Gastrocnemius medialis (tissue), 4 donors: ENCODE results near the gene CDH3. TPM values are rescaled to one million over a fixed set of nuclear protein-coding genes. Genes with fewer than 3 reads are reported as not detected.

ENCODE experiments used
- ATAC-seq, 2 donors: fragments of 150-250 bp; one replicate each; pipeline ENCODE4 v1.9.1; 2016
- DNase-seq, 2 donors: peaks; one replicate each; pipeline ENCODE4 v3.0.0-alpha.2; 2019
- H3K27ac ChIP-seq, 4 donors: fragments of 200-600 bp; sonication (generic); 1 replicate in 1 of 4; 2 replicates in 3 of 4; pipeline ENCODE4 v1.5.1; 2016 to 2018; ENCODE audit warnings: mild to moderate bottlenecking in 2 of 4, moderate library complexity in 1 of 4
- H3K27me3 ChIP-seq, 3 donors: fragments of 200-600 bp; sonication (generic) in 2 of 3; 1 replicate in 1 of 3; 2 replicates in 2 of 3; pipeline versions ENCODE4 v1.5.1 to v1.6.0; 2016 to 2019; ENCODE audit warnings: mild to moderate bottlenecking in 1 of 3, moderate library complexity in 1 of 3
- H3K36me3 ChIP-seq, 2 donors: fragments of 200-600 bp; sonication (generic) in 1 of 2; one replicate each; pipeline ENCODE4 v1.5.1; 2017 to 2018
- H3K4me1 ChIP-seq, 2 donors: fragments of 200-600 bp; sonication (generic) in 1 of 2; one replicate each; pipeline ENCODE4 v1.5.1; 2016 to 2017; ENCODE audit warnings: mild to moderate bottlenecking in 2 of 2
- H3K4me3 ChIP-seq, 4 donors: fragments of 200-600 bp; sonication (generic) in 3 of 4; 1 replicate in 1 of 4; 2 replicates in 3 of 4; pipeline ENCODE4 v1.5.1; 2016 to 2019; ENCODE audit warnings: mild to moderate bottlenecking in 2 of 4
- H3K9me3 ChIP-seq, 3 donors: fragments of 200-600 bp; sonication (generic) in 2 of 3; 1 replicate in 1 of 3; 2 replicates in 2 of 3; pipeline ENCODE4 v1.5.1; 2016 to 2019
- CTCF ChIP-seq, 5 experiments: fragments of 450-650 bp in 3 of 5; fragments of 200-600 bp in 2 of 5; sonication (generic) in 2 of 5; IDR thresholded peaks in 4 of 5; conservative IDR thresholded peaks in 1 of 5; 1 replicate in 4 of 5; 2 replicates in 1 of 5; pipeline ENCODE4 v1.5.1; 2016 to 2019; ENCODE audit warnings: antibody characterized with exemption in 5 of 5, mild to moderate bottlenecking in 3 of 5, moderate library complexity in 3 of 5
- POLR2A ChIP-seq, 2 donors: fragments of 450-650 bp; IDR thresholded peaks; one replicate each; pipeline ENCODE4 v1.6.1; 2017; ENCODE audit warnings: antibody characterized with exemption in 2 of 2, mild to moderate bottlenecking in 2 of 2, moderate library complexity in 2 of 2
- in situ Hi-C, 4 donors: fragments of 200-750 bp; cut with MboI; loops; one replicate each; pipeline versions ENCODE4 v1.15.0 to v1.8.0; 2017; ENCODE audit warnings: low sequenced_read_pairs in 4 of 4
- intact Hi-C: fragments of 100-400 bp; cut with DNase I; formaldehyde crosslinking; loops from one replicate; pipeline ENCODE4 v1.15.1; 2023; ENCODE audit warnings: low total_unique reads
- total RNA-seq, 4 donors: library from RNA; depleted of rRNA; stranded (reverse); fragments of >200 nt; gene quantifications; one replicate each; pipeline versions ENCODE4 v1.1.0 to v1.2.3, GENCODE V29; 2016

CDH3 gene
- total RNA-seq, 4 donors from 2014 or later = not detected

GRCh38 chr16:68655806-68656205, 10.7 kb downstream of the CDH3 start:
- H3K36me3 ChIP-seq = no peaks in the 10 kb centered on the region
- H3K9me3 ChIP-seq = no peaks in the 10 kb centered on the region
- intact Hi-C loops = no loop called here
- no peaks in the 10 kb centered on the region for H3K27me3 ChIP-seq
- TF ChIP-seq CTCF (IDR thresholded peaks at IDR 0.05 in 4 of 5, conservative IDR thresholded peaks at IDR 0.05 in 1 of 5) (no peak), POLR2A (IDR thresholded peaks at IDR 0.05) (no peak)
- ATAC-seq (no peak), DNase-seq (no peak)
- no peaks in the 10 kb centered on the region for H3K4me1 ChIP-seq
- no peak overlapping the region for H3K4me3 ChIP-seq
- H3K27ac ChIP-seq = no peak overlapping the region
- in situ Hi-C loops = no loop called here

GRCh38 chr16:68656751-68657150, 11.6 kb downstream of the CDH3 start:
- Histone ChIP-seq H3K36me3 (no peaks in the 10 kb centered on the region), H3K9me3 (no peaks in the 10 kb centered on the region), H3K4me3 (no peak overlapping the region), H3K4me1 (no peaks in the 10 kb centered on the region), H3K27ac (no peak overlapping the region), H3K27me3 (no peaks in the 10 kb centered on the region)
- ATAC-seq = no peak
- DNase-seq = no peak
- TF ChIP-seq CTCF (IDR thresholded peaks at IDR 0.05 in 4 of 5, conservative IDR thresholded peaks at IDR 0.05 in 1 of 5) (no peak), POLR2A (IDR thresholded peaks at IDR 0.05) (no peak)
- in situ Hi-C loops = no loop called here
- intact Hi-C loops = no loop called here

- TF ChIP-seq CTCF (IDR thresholded peaks at IDR 0.05 in 4 of 5, conservative IDR thresholded peaks at IDR 0.05 in 1 of 5) (no peak), POLR2A (IDR thresholded peaks at IDR 0.05) (no peak)
- ATAC-seq = no peak
- Histone ChIP-seq H3K27me3 (no peaks in the 10 kb centered on the region), H3K4me3 (no peak overlapping the region), H3K9me3 (no peaks in the 10 kb centered on the region), H3K4me1 (no peaks in the 10 kb centered on the region), H3K27ac (no peak overlapping the region), H3K36me3 (no peaks in the 10 kb centered on the region)
- in situ Hi-C loops (no loop called here), intact Hi-C loops (no loop called here)
- no peak for DNase-seq
Observed at GRCh38 chr16:68658341-68658973, 13.3 kb downstream of the CDH3 start.

- H3K36me3 ChIP-seq = no peaks in the 10 kb centered on the region
- TF ChIP-seq POLR2A (IDR thresholded peaks at IDR 0.05) (no peak), CTCF (IDR thresholded peaks at IDR 0.05 in 4 of 5, conservative IDR thresholded peaks at IDR 0.05 in 1 of 5) (no peak)
- no peaks in the 10 kb centered on the region for H3K4me1 ChIP-seq
- no peak overlapping the region for H3K4me3 ChIP-seq
- no peaks in the 10 kb centered on the region for H3K27me3 ChIP-seq
- ATAC-seq = no peak
- H3K9me3 ChIP-seq = no peaks in the 10 kb centered on the region
- H3K27ac ChIP-seq = no peak overlapping the region
- intact Hi-C loops = no loop called here
- no peak for DNase-seq
- in situ Hi-C loops = no loop called here
Observed at GRCh38 chr16:68658974-68659360, 13.9 kb downstream of the CDH3 start.
